ENCODE results near the gene VN1R5. TPM values are rescaled to one million over a fixed set of nuclear protein-coding genes. Genes with fewer than 3 reads are reported as not detected.

Gene VN1R5
- total and polyA plus RNA-seq, 2 donors (not counting 3 experiments of a cell fraction or from before 2014, with no cell fraction given) = not detected

- intact Hi-C loops (cut with micrococcal nuclease) = loop anchor here (10.0 kb wide), 1 partner anchor 281 kb away; the partner anchor contains the start of gene AHCTF1
- H3K27me3 ChIP-seq (ENCODE audit: control insufficient read depth in 2 of 2, insufficient read depth in 2 of 2, low read length in 2 of 2) = peaks cover 0 to 27% of the 10 kb centered on the region in 2 experiments
- DNase-seq (ENCODE audit: low read depth, low spot score) (no peak), FAIRE-seq (no peak)
- H3K27ac ChIP-seq (ENCODE audit: insufficient read depth, low read depth, low read length) = no peak overlapping the region
- no peak overlapping the region for H3K9ac ChIP-seq (replicated peaks; ENCODE audit: extremely low read depth, insufficient read depth, low read length)
- H3K79me2 ChIP-seq (ENCODE audit: control insufficient read depth, insufficient read depth, low read length) = no peaks in the 10 kb centered on the region
- ChIA-PET CTCF (no interaction called here), POLR2A (no interaction called here)
- H3K4me2 ChIP-seq (ENCODE audit: insufficient read depth, low read length) = no peak overlapping the region
- H3K36me3 ChIP-seq (ENCODE audit: control insufficient read depth in 2 of 2, extremely low read depth in 1 of 2, insufficient read depth in 2 of 2, low read length in 2 of 2) = no peaks in the 10 kb centered on the region
- TF ChIP-seq MAX (IDR thresholded peaks at IDR 0.05; ENCODE audit: insufficient read depth, insufficient read length) (no peak), JUN (IDR thresholded peaks at IDR 0.05; ENCODE audit: borderline replicate concordance, insufficient read depth, insufficient read length, low read depth) (no peak), EZH2 (IDR thresholded peaks at IDR 0.05; ENCODE audit: borderline replicate concordance, low read depth, low read length, severe bottlenecking) (no peak), POLR2AphosphoS5 (IDR thresholded peaks at IDR 0.05; ENCODE audit: insufficient read depth, low read depth, low read length) (no peak), POLR2A (IDR thresholded peaks at IDR 0.05; ENCODE audit: low read depth, low read length) (no peak)
- no peaks in the 10 kb centered on the region for H3K9me1 ChIP-seq (replicated peaks; ENCODE audit: control insufficient read depth, extremely low read depth, insufficient read depth, low read length)
- no peak overlapping the region for H3K4me3 ChIP-seq (replicated peaks in 1 of 3; ENCODE audit: insufficient read depth in 1 of 3, low read depth in 1 of 3, low read length in 3 of 3)
- H4K20me1 ChIP-seq (replicated peaks; ENCODE audit: control insufficient read depth, extremely low read depth, insufficient read depth, low read length) = no peaks in the 10 kb centered on the region
- BruUV-seq (replicated peaks) = no TSS peak
- no peaks in the 10 kb centered on the region for H3K9me3 ChIP-seq (replicated peaks; ENCODE audit: control insufficient read depth, insufficient read depth, low read length)
- H3K4me1 ChIP-seq (ENCODE audit: control insufficient read depth, extremely low read depth, insufficient read depth, low read length) = no peaks in the 10 kb centered on the region
- dilution Hi-C loops (cut with MboI; ENCODE audit: extremely low pct_ligation_motif_present, low sequenced_read_pairs) = no loop called here
- no peak overlapping the region for H2AFZ ChIP-seq (ENCODE audit: low read depth, low read length)
Observed at GRCh38 chr1:247216261-247216660, 39.6 kb upstream of the VN1R5 start.

- no peak overlapping the region for H2AFZ ChIP-seq (ENCODE audit: low read depth, low read length)
- H3K9ac ChIP-seq (replicated peaks; ENCODE audit: extremely low read depth, insufficient read depth, low read length) = no peak overlapping the region
- no peaks in the 10 kb centered on the region for H4K20me1 ChIP-seq (replicated peaks; ENCODE audit: control insufficient read depth, extremely low read depth, insufficient read depth, low read length)
- no peak overlapping the region for H3K4me3 ChIP-seq (replicated peaks in 1 of 3; ENCODE audit: insufficient read depth in 1 of 3, low read depth in 1 of 3, low read length in 3 of 3)
- intact Hi-C loops (cut with micrococcal nuclease) (loop anchor here (10.0 kb wide), 1 partner anchor 283 kb away; the partner anchor contains the start of gene AHCTF1), dilution Hi-C loops (cut with MboI; ENCODE audit: extremely low pct_ligation_motif_present, low sequenced_read_pairs) (no loop called here)
- H3K27me3 ChIP-seq (ENCODE audit: control insufficient read depth in 2 of 2, insufficient read depth in 2 of 2, low read length in 2 of 2) = peaks cover 0 to 25% of the 10 kb centered on the region in 2 experiments
- no peaks in the 10 kb centered on the region for H3K4me1 ChIP-seq (ENCODE audit: control insufficient read depth, extremely low read depth, insufficient read depth, low read length)
- H3K36me3 ChIP-seq (ENCODE audit: control insufficient read depth in 2 of 2, extremely low read depth in 1 of 2, insufficient read depth in 2 of 2, low read length in 2 of 2) = no peaks in the 10 kb centered on the region
- no peaks in the 10 kb centered on the region for H3K9me1 ChIP-seq (replicated peaks; ENCODE audit: control insufficient read depth, extremely low read depth, insufficient read depth, low read length)
- H3K27ac ChIP-seq (ENCODE audit: insufficient read depth, low read depth, low read length) = no peak overlapping the region
- BruUV-seq (replicated peaks) = no TSS peak
- no peak for DNase-seq (ENCODE audit: low read depth, low spot score)
- no peaks in the 10 kb centered on the region for H3K79me2 ChIP-seq (ENCODE audit: control insufficient read depth, insufficient read depth, low read length)
- TF ChIP-seq POLR2AphosphoS5 (IDR thresholded peaks at IDR 0.05; ENCODE audit: insufficient read depth, low read depth, low read length) (no peak), POLR2A (IDR thresholded peaks at IDR 0.05; ENCODE audit: low read depth, low read length) (no peak), FOS (IDR thresholded peaks at IDR 0.05; ENCODE audit: borderline replicate concordance, insufficient read depth, low read length) (no peak), EZH2 (IDR thresholded peaks at IDR 0.05; ENCODE audit: borderline replicate concordance, low read depth, low read length, severe bottlenecking) (no peak), MAX (IDR thresholded peaks at IDR 0.05; ENCODE audit: insufficient read depth, insufficient read length) (no peak), MYC (IDR thresholded peaks at IDR 0.05; ENCODE audit: low read depth, low read length) (no peak), GATA2 (IDR thresholded peaks at IDR 0.05; ENCODE audit: insufficient read depth, insufficient read length, low read depth, low read length) (no peak), CTCF (IDR thresholded peaks at IDR 0.05; ENCODE audit: extremely low read depth in 1 of 2, insufficient read depth in 1 of 2, low read depth in 1 of 2, low read length in 2 of 2) (no peak), JUN (IDR thresholded peaks at IDR 0.05; ENCODE audit: borderline replicate concordance, insufficient read depth, insufficient read length, low read depth) (no peak)
- no peaks in the 10 kb centered on the region for H3K9me3 ChIP-seq (replicated peaks; ENCODE audit: control insufficient read depth, insufficient read depth, low read length)
- ChIA-PET CTCF (no interaction called here), POLR2A (no interaction called here)
- FAIRE-seq = no peak
- no peak overlapping the region for H3K4me2 ChIP-seq (ENCODE audit: insufficient read depth, low read length)
Observed at GRCh38 chr1:247218121-247218651, 37.7 kb upstream of the VN1R5 start.

Measured in endothelial cell of umbilical vein (primary cell).